K562 (cell line): ENCODE results near the gene SHISA2.

Experiments
- CTCF ChIP-seq, 3 experiments: IDR thresholded peaks in 2 of 3; conservative IDR thresholded peaks in 1 of 3; 2 replicates each; pipeline ENCODE4 v1.5.1; 2011 to 2012; ENCODE audit warnings: low read length in 3 of 3, mild to moderate bottlenecking in 3 of 3, control low read depth in 2 of 3, improper control_type of control experiment in 1 of 3, inconsistent platforms in 1 of 3, low read depth in 1 of 3, mixed read lengths in 1 of 3, moderate library complexity in 1 of 3; ENCODE audit not compliant: insufficient read depth in 2 of 3
- HOMEZ ChIP-seq: fragments of 250-450 bp; sonication (Bioruptor Pico); IDR thresholded peaks from 2 replicates; pipeline ENCODE4 v1.4.0; 2020; ENCODE audit warnings: mild to moderate bottlenecking, moderate library complexity
- MAZ ChIP-seq, 2 experiments: fragments of 450-650 bp in 1 of 2; sonication (generic) in 1 of 2; formaldehyde crosslinking; IDR thresholded peaks in 1 of 2; conservative IDR thresholded peaks in 1 of 2; 2 replicates each; pipeline versions ENCODE4 v1.4.0 to v1.5.0; 2020; ENCODE audit warnings: mild to moderate bottlenecking in 1 of 2, missing genetic modification reagents in 1 of 2
- POLR2A ChIP-seq: fragments of 450-650 bp; conservative IDR thresholded peaks from 2 replicates; pipeline ENCODE4 v1.6.1; 2016
- POLR2AphosphoS5 ChIP-seq: IDR thresholded peaks from 2 replicates; pipeline ENCODE4 v1.6.1; 2011; ENCODE audit warnings: mild to moderate bottlenecking, low read depth, low read length, moderate library complexity; ENCODE audit not compliant: control insufficient read depth, insufficient read depth
- RCOR1 ChIP-seq, 2 experiments: IDR thresholded peaks; 2 replicates each; pipeline ENCODE4 v1.6.1; 2012; ENCODE audit warnings: low read depth in 2 of 2, low read length in 2 of 2, borderline replicate concordance in 1 of 2, improper control_type of control experiment in 1 of 2
- SPI1 ChIP-seq: IDR thresholded peaks from 2 replicates; pipeline ENCODE4 v1.6.1; 2011; ENCODE audit warnings: low read depth, low read length, control low read depth, borderline replicate concordance

GRCh38 chr13:26019251-26019650 lies 32.6 kb downstream of the SHISA2 start:
- TF ChIP-seq MAZ (CRISPR knock-in tag; conservative IDR thresholded peaks at IDR 0.05 in 1 of 2, IDR thresholded peaks at IDR 0.05 in 1 of 2) = no peak
- TF ChIP-seq HOMEZ (CRISPR knock-in tag) = no peak
- TF ChIP-seq POLR2AphosphoS5 = no peak
- TF ChIP-seq SPI1 = no peak
- TF ChIP-seq RCOR1 (IDR thresholded peaks at IDR 0.05; ENCODE audit: borderline replicate concordance in 1 of 2, low read depth in 2 of 2, low read length in 2 of 2) = no peak
- TF ChIP-seq POLR2A = no peak
- TF ChIP-seq CTCF (IDR thresholded peaks at IDR 0.05 in 2 of 3, conservative IDR thresholded peaks at IDR 0.05 in 1 of 3; ENCODE audit: insufficient read depth in 2 of 3, low read depth in 1 of 3, low read length in 3 of 3) = no peak
